Myocyte (in vitro differentiated cells): ENCODE measurements around the gene HERPUD1. TPM values are rescaled to one million over a fixed set of nuclear protein-coding genes. Genes with fewer than 3 reads are reported as not detected.

Source experiments
- DNase-seq: peaks from one replicate; pipeline ENCODE4 v3.0.0-alpha.2; 2012; ENCODE audit warnings: low read depth
- total RNA-seq: library from RNA; depleted of rRNA; stranded (reverse); fragments of >200 nt; gene quantifications from 2 replicates; pipeline ENCODE4 v1.2.3, GENCODE V29; 2014

The HERPUD1 gene
- total RNA-seq, 1 donor from 2014 or later: 327 TPM

- DNase-seq: peak; percentile 74
Observed at GRCh38 chr16:56910654-56911539, 21.0 kb upstream of the HERPUD1 start.

- peak; percentile 83 for DNase-seq
Observed at GRCh38 chr16:56911771-56912571, 20.0 kb upstream of the HERPUD1 start.

- peak; percentile 71 for DNase-seq
Observed at GRCh38 chr16:56912746-56913708, 18.9 kb upstream of the HERPUD1 start.

GRCh38 chr16:56914896-56915295, 17.0 kb upstream of the HERPUD1 start:
- no peak for DNase-seq

- DNase-seq: no peak
Observed at GRCh38 chr16:56915336-56916119, 16.4 kb upstream of the HERPUD1 start.

- DNase-seq: peak; percentile 58
Observed at GRCh38 chr16:56916571-56917403, 15.2 kb upstream of the HERPUD1 start.

GRCh38 chr16:56918467-56919012, 13.4 kb upstream of the HERPUD1 start:
- DNase-seq: no peak

- DNase-seq: no peak
Observed at GRCh38 chr16:56919099-56919800, 12.7 kb upstream of the HERPUD1 start.

GRCh38 chr16:56921571-56921970, 10.4 kb upstream of the HERPUD1 start:
- DNase-seq: no peak

GRCh38 chr16:56923481-56924091, 8.4 kb upstream of the HERPUD1 start:
- no peak for DNase-seq

GRCh38 chr16:56927471-56927870, 4.5 kb upstream of the HERPUD1 start:
- no peak for DNase-seq

- no peak for DNase-seq
Observed at GRCh38 chr16:56929639-56930038, 2.3 kb upstream of the HERPUD1 start.

- no peak for DNase-seq
Observed at GRCh38 chr16:56930486-56931270, 1.3 kb upstream of the HERPUD1 start.

- DNase-seq: no peak
Observed at GRCh38 chr16:56931271-56931891, 561 bp upstream of the HERPUD1 start.

- peak; percentile 79 for DNase-seq
Observed at GRCh38 chr16:56932721-56933619, 1.0 kb downstream of the HERPUD1 start.
